Measurements from ENCODE around the gene PNPLA7. TPM values are rescaled to one million over a fixed set of nuclear protein-coding genes. Genes with fewer than 3 reads are reported as not detected.

PNPLA7 gene
- total RNA-seq, 1 donor from 2014 or later: 7.2 TPM

DNA sequence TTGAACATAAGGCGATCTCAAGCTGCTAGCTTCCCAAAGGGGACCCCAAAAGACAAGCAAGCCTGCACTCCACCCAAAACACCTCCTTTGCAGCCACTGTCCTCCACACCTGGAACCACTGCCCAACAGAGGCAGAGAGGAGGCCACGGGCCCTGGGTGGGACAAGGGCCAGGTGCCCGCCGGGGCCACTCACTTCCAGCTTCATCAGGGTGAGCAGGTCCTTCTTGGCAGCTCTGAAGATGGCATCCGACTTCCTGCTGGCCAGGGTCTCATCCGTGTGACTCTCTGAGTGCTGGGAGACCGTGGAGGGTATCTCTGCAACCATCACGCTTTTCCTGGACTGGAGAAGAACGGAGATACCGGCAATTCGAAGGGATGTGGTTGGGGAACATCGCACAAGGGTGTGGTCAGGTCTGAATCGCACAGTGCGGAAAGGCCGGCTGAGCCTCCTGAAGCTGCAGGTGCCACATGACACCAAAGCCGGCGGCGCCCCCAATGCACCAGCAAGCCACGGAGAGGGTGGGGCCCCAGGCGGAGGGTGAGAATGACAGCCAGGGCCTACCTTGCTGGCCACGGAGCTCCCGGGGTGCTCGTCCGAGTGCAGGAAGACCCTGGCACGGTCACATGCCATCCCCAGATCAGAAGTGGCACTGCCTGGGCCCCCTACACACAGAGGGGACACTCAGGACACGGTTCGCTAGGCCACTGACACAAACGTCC is 44.6 kb downstream of the PNPLA7 start:
- Mint-ChIP-seq H3K4me3 (ENCODE audit: unreplicated experiment) (no peak overlapping the region), H3K27ac (ENCODE audit: unreplicated experiment) (no peak overlapping the region), H3K36me3 (ENCODE audit: unreplicated experiment) (peaks cover 16% of the 10 kb centered on the region), H3K4me1 (ENCODE audit: unreplicated experiment) (peaks cover 9% of the 10 kb centered on the region), H3K9me3 (ENCODE audit: unreplicated experiment) (peaks cover 3% of the 10 kb centered on the region), H3K27me3 (ENCODE audit: unreplicated experiment) (no peaks in the 10 kb centered on the region)
- no peak for DNase-seq (ENCODE audit: extremely low spot score, unreplicated experiment)
- TF ChIP-seq, protein P1, sequence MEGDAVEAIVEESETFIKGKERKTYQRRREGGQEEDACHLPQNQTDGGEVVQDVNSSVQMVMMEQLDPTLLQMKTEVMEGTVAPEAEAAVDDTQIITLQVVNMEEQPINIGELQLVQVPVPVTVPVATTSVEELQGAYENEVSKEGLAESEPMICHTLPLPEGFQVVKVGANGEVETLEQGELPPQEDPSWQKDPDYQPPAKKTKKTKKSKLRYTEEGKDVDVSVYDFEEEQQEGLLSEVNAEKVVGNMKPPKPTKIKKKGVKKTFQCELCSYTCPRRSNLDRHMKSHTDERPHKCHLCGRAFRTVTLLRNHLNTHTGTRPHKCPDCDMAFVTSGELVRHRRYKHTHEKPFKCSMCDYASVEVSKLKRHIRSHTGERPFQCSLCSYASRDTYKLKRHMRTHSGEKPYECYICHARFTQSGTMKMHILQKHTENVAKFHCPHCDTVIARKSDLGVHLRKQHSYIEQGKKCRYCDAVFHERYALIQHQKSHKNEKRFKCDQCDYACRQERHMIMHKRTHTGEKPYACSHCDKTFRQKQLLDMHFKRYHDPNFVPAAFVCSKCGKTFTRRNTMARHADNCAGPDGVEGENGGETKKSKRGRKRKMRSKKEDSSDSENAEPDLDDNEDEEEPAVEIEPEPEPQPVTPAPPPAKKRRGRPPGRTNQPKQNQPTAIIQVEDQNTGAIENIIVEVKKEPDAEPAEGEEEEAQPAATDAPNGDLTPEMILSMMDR (IDR thresholded peaks at IDR 0.05): no peak

DNA sequence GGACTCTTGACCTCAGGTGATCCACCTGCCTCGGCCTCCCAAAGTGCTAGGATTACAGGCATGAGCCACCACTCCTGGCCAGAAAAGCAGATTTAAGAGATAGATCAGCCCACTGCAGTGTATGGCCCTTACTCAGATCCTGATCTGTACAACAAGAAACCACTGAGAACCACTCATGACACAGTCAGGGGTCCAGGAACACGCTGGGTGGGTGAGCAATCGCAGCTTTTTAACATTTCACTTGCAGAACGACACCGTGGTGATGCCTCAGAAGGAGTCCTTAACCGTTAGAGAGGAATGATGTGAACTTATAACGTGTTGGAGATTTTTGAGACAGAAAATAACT is 45.8 kb downstream of the PNPLA7 start:
- H3K9me3 Mint-ChIP-seq (ENCODE audit: unreplicated experiment): peaks cover 1% of the 10 kb centered on the region
- H3K27ac Mint-ChIP-seq (ENCODE audit: unreplicated experiment): no peak overlapping the region
- peaks cover 15% of the 10 kb centered on the region for H3K36me3 Mint-ChIP-seq (ENCODE audit: unreplicated experiment)
- no peak overlapping the region for H3K4me3 Mint-ChIP-seq (ENCODE audit: unreplicated experiment)
- TF ChIP-seq, protein P1 (IDR thresholded peaks at IDR 0.05): no peak
- H3K4me1 Mint-ChIP-seq (ENCODE audit: unreplicated experiment): peaks cover 9% of the 10 kb centered on the region
- no peaks in the 10 kb centered on the region for H3K27me3 Mint-ChIP-seq (ENCODE audit: unreplicated experiment)
- no peak for DNase-seq (ENCODE audit: extremely low spot score, unreplicated experiment)

DNA sequence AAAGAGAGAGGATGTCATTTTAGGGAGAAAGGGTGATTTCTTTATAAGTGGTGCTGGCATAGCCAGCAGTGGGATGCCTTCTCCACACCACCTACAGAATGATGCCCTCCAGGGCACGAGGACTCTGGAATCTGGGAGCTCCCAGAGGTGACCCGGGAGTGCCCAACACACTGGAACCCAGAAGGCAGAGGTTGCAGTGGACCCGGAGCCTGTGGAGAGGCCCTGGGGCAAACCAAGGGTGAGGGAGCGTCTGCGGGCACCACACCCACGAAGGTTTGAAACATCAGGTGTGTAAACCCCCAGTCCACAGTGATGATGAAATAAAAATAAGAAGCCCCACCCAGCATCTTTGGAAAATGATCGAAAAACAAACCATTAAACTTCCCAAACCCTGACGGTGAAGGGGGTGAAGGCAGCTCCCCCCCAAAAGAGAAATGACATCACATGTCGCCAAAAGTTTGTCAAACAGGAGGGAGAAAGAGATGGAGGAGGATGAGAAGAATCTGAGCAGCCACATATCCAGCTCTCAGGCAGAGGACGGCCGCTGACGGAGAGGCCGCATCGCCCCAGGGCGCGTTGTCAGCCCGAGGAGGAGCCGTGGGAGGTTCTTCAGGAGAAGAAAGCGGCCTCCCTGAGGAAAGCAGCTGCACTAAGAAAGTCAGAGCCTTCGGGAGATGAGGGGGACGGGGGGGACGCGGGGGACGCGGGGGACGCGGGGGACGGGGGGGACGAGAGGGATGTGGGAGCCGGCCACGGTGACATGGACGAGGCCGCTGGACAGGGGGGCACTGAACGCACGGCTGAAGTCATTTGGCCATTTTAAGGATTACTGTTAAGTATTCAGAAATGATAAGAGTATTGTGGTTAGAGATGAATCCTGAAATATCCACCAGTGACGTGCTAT is 47.9 kb downstream of the PNPLA7 start:
- peaks cover 9% of the 10 kb centered on the region for H3K4me1 Mint-ChIP-seq (ENCODE audit: unreplicated experiment)
- H3K4me3 Mint-ChIP-seq (ENCODE audit: unreplicated experiment): no peak overlapping the region
- DNase-seq (ENCODE audit: extremely low spot score, unreplicated experiment): peak; percentile 88
- no peaks in the 10 kb centered on the region for H3K27me3 Mint-ChIP-seq (ENCODE audit: unreplicated experiment)
- H3K9me3 Mint-ChIP-seq (ENCODE audit: unreplicated experiment): no peaks in the 10 kb centered on the region
- H3K36me3 Mint-ChIP-seq (ENCODE audit: unreplicated experiment): peaks cover 8% of the 10 kb centered on the region
- TF ChIP-seq, protein P1 (IDR thresholded peaks at IDR 0.05): no peak
- H3K27ac Mint-ChIP-seq (ENCODE audit: unreplicated experiment): peak overlapping the region; percentile 38

DNA sequence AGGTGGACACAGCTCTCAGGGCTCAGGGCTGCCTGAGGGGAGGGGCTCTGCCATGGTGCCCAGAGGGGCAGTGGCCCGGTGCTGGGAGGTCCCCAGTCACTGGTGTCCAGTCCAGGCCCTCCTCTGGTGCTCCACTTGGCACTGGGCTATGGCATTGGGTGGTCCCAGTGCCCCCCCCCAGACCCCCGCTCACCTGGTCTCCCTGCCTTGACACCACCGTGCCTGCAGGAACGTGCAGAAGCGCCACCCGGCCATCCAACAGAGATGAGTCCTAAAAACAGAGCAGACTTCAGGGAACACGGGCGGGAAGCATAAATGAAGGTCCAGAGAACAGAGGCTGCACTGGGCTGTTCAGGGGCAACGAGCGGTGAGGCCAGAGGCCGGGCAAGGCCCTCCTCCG is 48.7 kb downstream of the PNPLA7 start:
- H3K27ac Mint-ChIP-seq (ENCODE audit: unreplicated experiment): no peak overlapping the region
- peaks cover 8% of the 10 kb centered on the region for H3K36me3 Mint-ChIP-seq (ENCODE audit: unreplicated experiment)
- H3K4me1 Mint-ChIP-seq (ENCODE audit: unreplicated experiment): peaks cover 9% of the 10 kb centered on the region
- no peaks in the 10 kb centered on the region for H3K9me3 Mint-ChIP-seq (ENCODE audit: unreplicated experiment)
- TF ChIP-seq, protein P1 (IDR thresholded peaks at IDR 0.05): no peak
- H3K27me3 Mint-ChIP-seq (ENCODE audit: unreplicated experiment): no peaks in the 10 kb centered on the region
- H3K4me3 Mint-ChIP-seq (ENCODE audit: unreplicated experiment): peak overlapping the region; percentile 18
- no peak for DNase-seq (ENCODE audit: extremely low spot score, unreplicated experiment)
